SK-N-SH (cell line): ENCODE measurements around the gene MIPEP. TPM values are rescaled to one million over a fixed set of nuclear protein-coding genes. Genes with fewer than 3 reads are reported as not detected.

Source experiments
- CTCF ChIA-PET: fragments of 300-600, 350-600 bp; formaldehyde crosslinking; extraction: SDS; loops from one replicate; lab custom pipeline; 2021; lab: Yijun Ruan, JAX
- POLR2A ChIA-PET: fragments of 350-600 bp; sonication (Branson Sonifier 250); formaldehyde crosslinking; extraction: SDS; loops from one replicate; lab custom pipeline; 2020; ENCODE audit warnings: antibody characterized with exemption, inconsistent platforms; lab: Yijun Ruan, JAX
- DNase-seq: peaks from one replicate; pipeline ENCODE4 v3.0.0; 2012
- H2AFZ ChIP-seq: fragments of 200-600 bp; sonication (generic); 2 replicates; pipeline ENCODE4 v1.8.1; 2016; ENCODE audit warnings: antibody characterized with exemption, mild to moderate bottlenecking, low read depth
- H3F3A ChIP-seq: fragments of 200-600 bp; sonication (generic); replicated peaks from 2 replicates; pipeline ENCODE3; 2016; ENCODE audit warnings: antibody characterized with exemption, mild to moderate bottlenecking; ENCODE audit not compliant: insufficient read depth
- H3K27ac ChIP-seq, 2 experiments: fragments of 200-500 bp in 1 of 2; fragments of 200-600 bp in 1 of 2; sonication (Bioruptor generic) in 1 of 2; sonication (generic), shearing (Covaris generic) in 1 of 2; 2 replicates each; pipeline versions ENCODE4 v1.5.1 to v1.6.1; 2014 to 2016; ENCODE audit warnings: low read depth in 2 of 2, inconsistent platforms in 1 of 2, low read length in 1 of 2, mild to moderate bottlenecking in 1 of 2, mixed read lengths in 1 of 2
- H3K27me3 ChIP-seq: fragments of 200-600 bp; sonication (generic), shearing (Covaris generic); 2 replicates; pipeline ENCODE4 v1.6.1; 2016; ENCODE audit warnings: mixed run types; ENCODE audit not compliant: insufficient read depth
- H3K36me3 ChIP-seq, 2 experiments: fragments of 200-500 bp in 1 of 2; fragments of 200-600 bp in 1 of 2; sonication (Bioruptor generic) in 1 of 2; sonication (generic) in 1 of 2; replicated peaks in 1 of 2; 2 replicates each; pipeline versions ENCODE3 to v1.5.1; 2014 to 2016; ENCODE audit warnings: low read length in 1 of 2, mild to moderate bottlenecking in 1 of 2; ENCODE audit not compliant: insufficient read depth in 2 of 2, control insufficient read depth in 1 of 2
- H3K4me1 ChIP-seq, 2 experiments: fragments of 200-500 bp in 1 of 2; fragments of 200-600 bp in 1 of 2; sonication (Bioruptor generic) in 1 of 2; sonication (generic), shearing (Covaris generic) in 1 of 2; 2 replicates each; pipeline versions ENCODE4 v1.5.1 to v1.6.1; 2014 to 2016; ENCODE audit warnings: low read depth in 1 of 2, low read length in 1 of 2, mixed run types in 1 of 2; ENCODE audit not compliant: insufficient read depth in 2 of 2, control insufficient read depth in 1 of 2
- H3K4me2 ChIP-seq: fragments of 200-600 bp; sonication (generic), shearing (Covaris generic); 2 replicates; pipeline ENCODE4 v1.6.1; 2017; ENCODE audit warnings: mixed run types
- H3K4me3 ChIP-seq, 2 experiments: fragments of 200-500 bp in 1 of 2; fragments of 200-600 bp in 1 of 2; sonication (Bioruptor generic) in 1 of 2; sonication (generic), shearing (Covaris generic) in 1 of 2; 2 replicates each; pipeline versions ENCODE4 v1.5.1 to v1.8.1; 2014 to 2016; ENCODE audit warnings: low read depth in 2 of 2, inconsistent platforms in 1 of 2, low read length in 1 of 2, mild to moderate bottlenecking in 1 of 2, mixed read lengths in 1 of 2, moderate library complexity in 1 of 2
- H3K79me2 ChIP-seq: fragments of 200-600 bp; sonication (generic); 2 replicates; pipeline ENCODE4 v1.8.1; 2017; ENCODE audit warnings: mild to moderate bottlenecking; ENCODE audit not compliant: insufficient read depth
- H3K9ac ChIP-seq: fragments of 200-600 bp; sonication (generic); 2 replicates; pipeline ENCODE4 v1.6.1; 2017; ENCODE audit warnings: mixed run types
- H3K9me2 ChIP-seq: fragments of 200-600 bp; sonication (generic); 2 replicates; pipeline ENCODE4 v1.6.1; 2017; ENCODE audit warnings: mixed run types
- H3K9me3 ChIP-seq: fragments of 200-600 bp; sonication (generic); 2 replicates; pipeline ENCODE4 v1.6.1; 2017; ENCODE audit warnings: mixed run types, mild to moderate bottlenecking, moderate library complexity
- H4K20me1 ChIP-seq: fragments of 200-600 bp; sonication (generic); 2 replicates; pipeline ENCODE4 v1.6.1; 2017; ENCODE audit warnings: mild to moderate bottlenecking, mixed run types; ENCODE audit not compliant: insufficient read depth
- CHD2 ChIP-seq: fragments of 150-350 bp; IDR thresholded peaks from 2 replicates; pipeline ENCODE4 v1.6.1; 2018; ENCODE audit warnings: low read length; ENCODE audit not compliant: partially characterized antibody
- EP300 ChIP-seq, 2 experiments: IDR thresholded peaks; 2 replicates each; pipeline versions ENCODE4 v1.4.0 to v1.6.1; 2012; ENCODE audit warnings: borderline replicate concordance in 1 of 2, low read depth in 1 of 2, low read length in 1 of 2
- FOSL2 ChIP-seq: IDR thresholded peaks from 2 replicates; pipeline ENCODE4 v1.4.0; 2012; ENCODE audit warnings: low read depth, mild to moderate bottlenecking, moderate library complexity, borderline replicate concordance
- FOXM1 ChIP-seq: IDR thresholded peaks from 2 replicates; pipeline ENCODE4 v1.4.0; 2012; ENCODE audit warnings: low read depth, mild to moderate bottlenecking
- GATA2 ChIP-seq: sonication (generic); formaldehyde crosslinking; IDR thresholded peaks from 2 replicates; pipeline ENCODE4 v1.5.0; 2020; ENCODE audit warnings: mild to moderate bottlenecking, missing genetic modification reagents
- JUND ChIP-seq: IDR thresholded peaks from 2 replicates; pipeline ENCODE4 v1.4.0; 2012
- MAX ChIP-seq: IDR thresholded peaks from 2 replicates; pipeline ENCODE4 v1.4.0; 2012; ENCODE audit warnings: low read depth
- MEF2A ChIP-seq: IDR thresholded peaks from 2 replicates; pipeline ENCODE4 v1.4.0; 2012; ENCODE audit warnings: low read depth, borderline replicate concordance
- POLR2AphosphoS5 ChIP-seq: IDR thresholded peaks from 2 replicates; pipeline ENCODE4 v1.6.1; 2012; ENCODE audit warnings: low read depth, low read length
- RCOR1 ChIP-seq: fragments of 150-350 bp; IDR thresholded peaks from 2 replicates; pipeline ENCODE4 v1.6.1; 2017; ENCODE audit warnings: antibody characterized with exemption, low read length
- RXRA ChIP-seq: IDR thresholded peaks from 2 replicates; pipeline ENCODE4 v1.4.0; 2012; ENCODE audit warnings: low read depth, mild to moderate bottlenecking, borderline replicate concordance
- SIN3A ChIP-seq: IDR thresholded peaks from 2 replicates; pipeline ENCODE4 v1.6.1; 2012; ENCODE audit warnings: low read depth, mild to moderate bottlenecking, low read length, moderate library complexity, borderline replicate concordance
- SMC3 ChIP-seq: IDR thresholded peaks from 2 replicates; pipeline ENCODE4 v1.6.1; 2012; ENCODE audit warnings: low read depth, low read length, improper control_type of control experiment
- TAF1 ChIP-seq: IDR thresholded peaks from 2 replicates; pipeline ENCODE4 v1.6.1; 2012; ENCODE audit warnings: low read depth, mild to moderate bottlenecking, low read length, moderate library complexity, borderline replicate concordance
- TCF12 ChIP-seq: IDR thresholded peaks from 2 replicates; pipeline ENCODE4 v1.4.0; 2012
- TEAD4 ChIP-seq: IDR thresholded peaks from 2 replicates; pipeline ENCODE4 v1.4.0; 2012; ENCODE audit warnings: mild to moderate bottlenecking, borderline replicate concordance; ENCODE audit not compliant: insufficient read depth
- USF1 ChIP-seq: IDR thresholded peaks from 2 replicates; pipeline ENCODE4 v1.4.0; 2012; ENCODE audit warnings: low read depth, borderline replicate concordance
- YY1 ChIP-seq: IDR thresholded peaks from 2 replicates; pipeline ENCODE4 v1.4.0; 2012; ENCODE audit warnings: low read depth, mild to moderate bottlenecking
- ZBTB33 ChIP-seq: IDR thresholded peaks from 2 replicates; pipeline ENCODE4 v1.4.0; 2012; ENCODE audit warnings: low read depth, borderline replicate concordance
- WGBS: methylation state at CpG from one replicate; pipeline ENCODE4 v1.1.6; 2017; ENCODE audit warnings: low lambda C conversion rate; 5-methylcytosine and 5-hydroxymethylcytosine counted together
- polyA plus RNA-seq, 3 experiments: library from polyadenylated mRNA; depleted of rRNA; stranded (reverse); fragments of >200 nt; gene quantifications; 2 replicates each; pipeline ENCODE4 v1.2.3, GENCODE V29; 2012
- TF ChIP-seq, protein P1 (sequence below): IDR thresholded peaks from 2 replicates; pipeline ENCODE4 v1.6.1; 2012; ENCODE audit warnings: mild to moderate bottlenecking, low read depth, low read length, moderate library complexity

Gene MIPEP
- polyA plus RNA-seq, 1 of the 3 experiments (the other 2 are of a cell fraction): 12.7 TPM

- TF ChIP-seq, protein P1, sequence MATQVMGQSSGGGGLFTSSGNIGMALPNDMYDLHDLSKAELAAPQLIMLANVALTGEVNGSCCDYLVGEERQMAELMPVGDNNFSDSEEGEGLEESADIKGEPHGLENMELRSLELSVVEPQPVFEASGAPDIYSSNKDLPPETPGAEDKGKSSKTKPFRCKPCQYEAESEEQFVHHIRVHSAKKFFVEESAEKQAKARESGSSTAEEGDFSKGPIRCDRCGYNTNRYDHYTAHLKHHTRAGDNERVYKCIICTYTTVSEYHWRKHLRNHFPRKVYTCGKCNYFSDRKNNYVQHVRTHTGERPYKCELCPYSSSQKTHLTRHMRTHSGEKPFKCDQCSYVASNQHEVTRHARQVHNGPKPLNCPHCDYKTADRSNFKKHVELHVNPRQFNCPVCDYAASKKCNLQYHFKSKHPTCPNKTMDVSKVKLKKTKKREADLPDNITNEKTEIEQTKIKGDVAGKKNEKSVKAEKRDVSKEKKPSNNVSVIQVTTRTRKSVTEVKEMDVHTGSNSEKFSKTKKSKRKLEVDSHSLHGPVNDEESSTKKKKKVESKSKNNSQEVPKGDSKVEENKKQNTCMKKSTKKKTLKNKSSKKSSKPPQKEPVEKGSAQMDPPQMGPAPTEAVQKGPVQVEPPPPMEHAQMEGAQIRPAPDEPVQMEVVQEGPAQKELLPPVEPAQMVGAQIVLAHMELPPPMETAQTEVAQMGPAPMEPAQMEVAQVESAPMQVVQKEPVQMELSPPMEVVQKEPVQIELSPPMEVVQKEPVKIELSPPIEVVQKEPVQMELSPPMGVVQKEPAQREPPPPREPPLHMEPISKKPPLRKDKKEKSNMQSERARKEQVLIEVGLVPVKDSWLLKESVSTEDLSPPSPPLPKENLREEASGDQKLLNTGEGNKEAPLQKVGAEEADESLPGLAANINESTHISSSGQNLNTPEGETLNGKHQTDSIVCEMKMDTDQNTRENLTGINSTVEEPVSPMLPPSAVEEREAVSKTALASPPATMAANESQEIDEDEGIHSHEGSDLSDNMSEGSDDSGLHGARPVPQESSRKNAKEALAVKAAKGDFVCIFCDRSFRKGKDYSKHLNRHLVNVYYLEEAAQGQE: no peak
- TF ChIP-seq JUND (no peak), MEF2A (no peak), USF1 (no peak), POLR2AphosphoS5 (no peak), TAF1 (no peak), FOSL2 (no peak)
Observed at GRCh38 chr13:23765531-23765930, 123.7 kb downstream of the MIPEP start (continued).

DNA sequence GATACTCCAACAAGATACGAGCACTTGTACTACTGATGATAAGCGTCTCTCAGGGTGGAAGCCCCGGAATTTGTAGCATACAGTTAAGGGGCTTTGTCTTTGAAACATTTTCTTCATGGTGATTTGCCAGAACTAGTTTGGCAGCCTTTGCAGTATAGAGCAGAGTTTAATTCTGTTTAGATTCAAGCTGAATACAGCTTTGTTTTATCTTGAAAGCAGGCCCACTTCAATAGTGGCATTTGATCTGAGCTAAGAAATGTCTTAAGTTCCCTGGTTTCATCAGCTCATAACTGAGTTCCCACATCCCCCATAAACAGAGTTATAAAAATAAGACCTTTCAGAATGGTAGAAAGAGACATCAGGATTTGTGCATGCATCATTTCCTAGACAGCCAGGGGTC, 125.9 kb downstream of the MIPEP start:
- Histone ChIP-seq H2AFZ (no peak overlapping the region), H3F3A (no peaks in the 10 kb centered on the region), H3K4me2 (no peak overlapping the region), H3K27ac (no peak overlapping the region), H3K4me1 (no peaks in the 10 kb centered on the region; a peak in 1 of 4 replicates), H3K27me3 (no peaks in the 10 kb centered on the region), H3K9me3 (no peaks in the 10 kb centered on the region), H4K20me1 (no peaks in the 10 kb centered on the region), H3K79me2 (no peaks in the 10 kb centered on the region), H3K9ac (no peak overlapping the region), H3K4me3 (no peak overlapping the region), H3K36me3 (no peaks in the 10 kb centered on the region), H3K9me2 (no peaks in the 10 kb centered on the region)
- TF ChIP-seq SIN3A (no peak), MAX (no peak), RXRA (no peak), YY1 (no peak), CHD2 (no peak), RCOR1 (no peak), EP300 (IDR thresholded peaks at IDR 0.05; ENCODE audit: borderline replicate concordance in 1 of 2, low read depth in 1 of 2, low read length in 1 of 2) (no peak), GATA2 (CRISPR knock-in tag) (no peak), TEAD4 (no peak), TCF12 (no peak), FOXM1 (no peak), SMC3 (no peak), MEF2A (no peak), POLR2AphosphoS5 (no peak), FOSL2 (no peak), ZBTB33 (no peak)
- TF ChIP-seq, protein P1: no peak
- DNase-seq: no peak
- WGBS: 95% methylated on average over 3 of the region's 3 CpGs
- ChIA-PET POLR2A (no interaction called here), CTCF (no interaction called here)
